ENCODE data around the gene C6orf52. TPM values are rescaled to one million over a fixed set of nuclear protein-coding genes. Genes with fewer than 3 reads are reported as not detected.

The C6orf52 gene
- total RNA-seq, 1 donor from 2014 or later: 0.45 TPM

DNA sequence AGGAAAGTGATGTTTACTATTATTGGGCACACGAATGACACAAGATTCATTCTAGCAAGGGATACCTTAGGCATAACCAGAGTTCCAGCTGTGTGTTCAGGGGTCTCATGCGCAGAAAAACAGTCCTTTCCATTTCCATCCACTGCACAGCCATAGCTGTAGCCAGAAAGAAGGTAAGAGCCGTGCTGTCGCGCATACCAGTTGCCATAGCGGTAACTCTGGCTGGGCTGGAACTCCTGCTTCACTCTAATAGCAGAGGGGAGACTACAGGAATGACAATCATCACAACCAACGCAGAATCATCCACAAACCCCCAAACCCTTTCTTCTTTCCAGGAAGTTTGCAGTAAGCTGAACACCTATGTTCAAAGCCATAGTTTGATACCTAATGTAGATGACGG is 7.5 kb downstream of the C6orf52 start:
- Mint-ChIP-seq H3K4me3 (no peak overlapping the region), H3K27ac (no peak overlapping the region), H3K9me3 (no peaks in the 10 kb centered on the region), H3K4me1 (peaks cover 4% of the 10 kb centered on the region), H3K27me3 (ENCODE audit: insufficient read depth, low read depth) (no peaks in the 10 kb centered on the region), H3K36me3 (no peaks in the 10 kb centered on the region)
- H3K4me2 ChIP-seq: no peak overlapping the region
- H3K9ac ChIP-seq: no peak overlapping the region
- DNase-seq (ENCODE audit: low spot score): no peak
- H3K79me2 ChIP-seq (ENCODE audit: low read depth): peaks cover 5% of the 10 kb centered on the region
- no peaks in the 10 kb centered on the region for H4K20me1 ChIP-seq (ENCODE audit: low read depth)
- no peaks in the 10 kb centered on the region for H3K36me3 ChIP-seq
- TF ChIP-seq EZH2phosphoT487 (IDR thresholded peaks at IDR 0.05): no peak
- TF ChIP-seq EZH2 (IDR thresholded peaks at IDR 0.05): no peak
- no peak for TF ChIP-seq CTCF (IDR thresholded peaks at IDR 0.05)
- H3K27me3 ChIP-seq: no peaks in the 10 kb centered on the region
- no peaks in the 10 kb centered on the region for H3K9me3 ChIP-seq (ENCODE audit: low read depth)
- peaks cover 23% of the 10 kb centered on the region for H3F3A ChIP-seq (ENCODE audit: low read depth)
- H3K4me1 ChIP-seq: peaks cover 21% of the 10 kb centered on the region
- H2AFZ ChIP-seq (replicated peaks): no peak overlapping the region
- H3K27ac ChIP-seq: no peak overlapping the region
- H3K4me3 ChIP-seq: no peak overlapping the region

- Histone ChIP-seq H3K9me3 (ENCODE audit: low read depth) (no peaks in the 10 kb centered on the region), H3K4me1 (peaks cover 5% of the 10 kb centered on the region), H3K36me3 (no peaks in the 10 kb centered on the region), H3K27me3 (no peaks in the 10 kb centered on the region), H3K9ac (no peak overlapping the region), H3K79me2 (ENCODE audit: low read depth) (no peaks in the 10 kb centered on the region), H3K4me2 (no peak overlapping the region), H3K4me3 (no peak overlapping the region), H2AFZ (replicated peaks) (no peak overlapping the region), H4K20me1 (ENCODE audit: low read depth) (no peaks in the 10 kb centered on the region), H3F3A (ENCODE audit: low read depth) (peaks cover 7% of the 10 kb centered on the region), H3K27ac (no peak overlapping the region)
- Mint-ChIP-seq H3K27ac (no peak overlapping the region), H3K4me1 (no peaks in the 10 kb centered on the region), H3K9me3 (no peaks in the 10 kb centered on the region), H3K36me3 (no peaks in the 10 kb centered on the region), H3K27me3 (ENCODE audit: insufficient read depth, low read depth) (no peaks in the 10 kb centered on the region), H3K4me3 (no peak overlapping the region)
- TF ChIP-seq EZH2phosphoT487 (IDR thresholded peaks at IDR 0.05) (no peak), EZH2 (IDR thresholded peaks at IDR 0.05) (no peak), CTCF (IDR thresholded peaks at IDR 0.05) (no peak)
- DNase-seq (ENCODE audit: low spot score): no peak
These were observed 9.1 kb downstream of the C6orf52 start for GRCh38 chr6:10685092-10685915.

DNA sequence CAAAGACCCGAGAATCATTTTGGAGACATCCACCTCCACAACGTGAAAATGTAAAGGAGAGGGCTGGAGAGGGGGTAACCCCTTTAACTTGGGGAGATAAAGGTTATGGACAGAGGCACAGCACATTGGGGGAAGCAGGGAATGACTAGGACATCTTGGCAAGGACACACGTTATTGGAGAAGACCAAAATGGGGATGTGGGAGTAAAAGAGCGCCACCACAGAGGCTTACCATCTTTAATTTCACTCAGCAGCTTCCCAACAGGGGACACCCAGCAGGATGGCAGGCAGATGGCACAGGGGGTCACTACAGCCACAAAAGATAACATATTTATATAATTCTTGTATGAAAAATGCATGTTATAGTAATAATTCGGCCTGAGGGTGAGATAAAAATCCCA is 9.8 kb downstream of the C6orf52 start:
- H3K4me3 ChIP-seq: no peak overlapping the region
- H3K27ac ChIP-seq: no peak overlapping the region
- no peaks in the 10 kb centered on the region for H3K4me1 ChIP-seq
- Mint-ChIP-seq H3K27ac (no peak overlapping the region), H3K4me3 (no peak overlapping the region), H3K27me3 (ENCODE audit: insufficient read depth, low read depth) (no peaks in the 10 kb centered on the region), H3K4me1 (no peaks in the 10 kb centered on the region), H3K9me3 (no peaks in the 10 kb centered on the region), H3K36me3 (no peaks in the 10 kb centered on the region)
- H2AFZ ChIP-seq (replicated peaks): no peak overlapping the region
- TF ChIP-seq CTCF (IDR thresholded peaks at IDR 0.05): no peak
- no peak for TF ChIP-seq EZH2phosphoT487 (IDR thresholded peaks at IDR 0.05)
- TF ChIP-seq EZH2 (IDR thresholded peaks at IDR 0.05): no peak
- no peak overlapping the region for H3K4me2 ChIP-seq
- DNase-seq (ENCODE audit: low spot score): no peak
- no peak overlapping the region for H3K9ac ChIP-seq
- H3K9me3 ChIP-seq (ENCODE audit: low read depth): no peaks in the 10 kb centered on the region
- H3F3A ChIP-seq (ENCODE audit: low read depth): peaks cover under 1% of the 10 kb centered on the region
- H4K20me1 ChIP-seq (ENCODE audit: low read depth): no peaks in the 10 kb centered on the region
- H3K36me3 ChIP-seq: no peaks in the 10 kb centered on the region
- H3K27me3 ChIP-seq: no peaks in the 10 kb centered on the region
- H3K79me2 ChIP-seq (ENCODE audit: low read depth): no peaks in the 10 kb centered on the region

All from neural progenitor cell (in vitro differentiated cells).